GM19463 (cell line): ENCODE measurements around the gene ZC3H4.

Experiments
- ATAC-seq: cut with Tn5 transposase; IDR thresholded peaks from one replicate; pipeline ENCODE4 v1.9.1; 2021; ENCODE audit warnings: mild to moderate bottlenecking, moderate library complexity; ENCODE audit not compliant: unreplicated experiment

Gene ZC3H4

GRCh38 chr19:47022541-47023447 lies 90.8 kb downstream of the ZC3H4 start:
- no peak for ATAC-seq

GRCh38 chr19:47022140-47022536 lies 91.4 kb downstream of the ZC3H4 start:
- ATAC-seq: no peak

- ATAC-seq: no peak
Observed at GRCh38 chr19:47021536-47022139, 91.9 kb downstream of the ZC3H4 start.

GRCh38 chr19:47020992-47021496 lies 92.5 kb downstream of the ZC3H4 start:
- no peak for ATAC-seq

- ATAC-seq: no peak
Observed at GRCh38 chr19:47020132-47020805, 93.3 kb downstream of the ZC3H4 start.

- ATAC-seq: no peak
Observed at GRCh38 chr19:47019431-47020041, 94.0 kb downstream of the ZC3H4 start, which contains the start of gene NPAS1. NPAS1 (plus strand) TSS chr19:47019837; CDS start chr19:47021048, 1,211 bp downstream.

- ATAC-seq: no peak
Observed at GRCh38 chr19:47018923-47019322, 94.7 kb downstream of the ZC3H4 start.
